Activated CD8-positive, alpha-beta T cell treated with anti-CD3 and anti-CD28 coated beads for 36 hours (primary cell): ENCODE measurements around the gene MAPK9. TPM values are rescaled to one million over a fixed set of nuclear protein-coding genes. Genes with fewer than 3 reads are reported as not detected.

Source experiments
- ATAC-seq: fragments of 200-7000 bp; cut with Tn5 transposase; one replicate; pipeline ENCODE4 v1.10.0; 2021; ENCODE audit warnings: mild to moderate bottlenecking, moderate library complexity
- CTCF ChIA-PET: fragments of 350-600 bp; sonication (Branson Sonifier 250); formaldehyde crosslinking; loops from one replicate; lab custom pipeline; 2021; ENCODE audit warnings: antibody characterized with exemption; lab: Charles Lee
- POLR2A ChIA-PET: fragments of 350-600 bp; sonication (Branson Sonifier 250); formaldehyde crosslinking; loops from one replicate; lab custom pipeline; 2021; ENCODE audit warnings: antibody characterized with exemption; lab: Charles Lee
- DNase-seq: peaks from one replicate; pipeline ENCODE4 v3.0.0-alpha.2; 2020
- H3K27ac Mint-ChIP-seq: one replicate; pipeline ENCODE4 v1.8.0; 2021; ENCODE audit warnings: mild to moderate bottlenecking, mixed read lengths
- H3K27me3 Mint-ChIP-seq: one replicate; pipeline ENCODE4 v1.8.0; 2021; ENCODE audit warnings: mixed read lengths
- H3K36me3 Mint-ChIP-seq: one replicate; pipeline ENCODE4 v1.8.0; 2021; ENCODE audit warnings: low read depth, mixed read lengths
- H3K4me1 Mint-ChIP-seq: one replicate; pipeline ENCODE4 v1.8.0; 2021; ENCODE audit warnings: low read depth, mixed read lengths
- H3K4me3 Mint-ChIP-seq: one replicate; pipeline ENCODE4 v1.8.0; 2021; ENCODE audit warnings: mild to moderate bottlenecking, moderate library complexity, mixed read lengths
- H3K9me3 Mint-ChIP-seq: one replicate; pipeline ENCODE4 v1.8.0; 2021; ENCODE audit warnings: mixed read lengths
- intact Hi-C: fragments of 100-400 bp; cut with micrococcal nuclease; formaldehyde crosslinking; loops from one replicate; pipeline ENCODE4 v1.10.0; 2022
- total RNA-seq, 2 experiments: library from RNA; stranded (reverse); gene quantifications; one replicate each; pipeline ENCODE4 v1.2.3, GENCODE V29; 2021
- TF ChIP-seq, protein P1 (sequence below): fragments of 200-600 bp; IDR thresholded peaks from one replicate; pipeline ENCODE4 v1.8.0; 2022; ENCODE audit warnings: antibody characterized with exemption, mild to moderate bottlenecking

Gene MAPK9
- total RNA-seq, 2 experiments from 2014 or later, result 31.8 to 33.2 TPM

DNA sequence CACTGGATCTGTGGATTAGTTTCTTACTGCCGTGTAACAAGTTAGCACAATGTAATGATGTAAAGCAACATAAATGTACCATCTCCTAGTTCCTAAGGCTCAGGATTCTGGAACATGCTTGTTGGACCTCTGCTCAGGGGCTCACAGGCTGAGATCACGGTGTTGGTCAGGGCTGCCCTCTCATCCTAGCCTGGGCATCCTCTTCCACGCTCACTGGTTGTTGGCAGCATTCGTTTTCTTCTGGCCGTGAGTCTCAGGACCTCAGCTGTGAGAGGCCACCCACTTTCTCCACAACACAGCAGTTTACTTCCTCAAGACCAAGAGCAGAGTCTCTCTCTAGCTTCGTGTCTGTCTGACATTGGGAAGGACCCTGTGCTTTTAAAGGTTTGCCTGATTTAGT, 100.2 kb downstream of the MAPK9 start:
- H3K9me3 Mint-ChIP-seq, result no peaks in the 10 kb centered on the region
- ATAC-seq (no peak), DNase-seq (no peak)
- ChIA-PET POLR2A (no interaction called here), CTCF (no interaction called here)
- intact Hi-C loops, result no loop called here
- no peak overlapping the region for H3K27ac Mint-ChIP-seq
- TF ChIP-seq, protein P1, sequence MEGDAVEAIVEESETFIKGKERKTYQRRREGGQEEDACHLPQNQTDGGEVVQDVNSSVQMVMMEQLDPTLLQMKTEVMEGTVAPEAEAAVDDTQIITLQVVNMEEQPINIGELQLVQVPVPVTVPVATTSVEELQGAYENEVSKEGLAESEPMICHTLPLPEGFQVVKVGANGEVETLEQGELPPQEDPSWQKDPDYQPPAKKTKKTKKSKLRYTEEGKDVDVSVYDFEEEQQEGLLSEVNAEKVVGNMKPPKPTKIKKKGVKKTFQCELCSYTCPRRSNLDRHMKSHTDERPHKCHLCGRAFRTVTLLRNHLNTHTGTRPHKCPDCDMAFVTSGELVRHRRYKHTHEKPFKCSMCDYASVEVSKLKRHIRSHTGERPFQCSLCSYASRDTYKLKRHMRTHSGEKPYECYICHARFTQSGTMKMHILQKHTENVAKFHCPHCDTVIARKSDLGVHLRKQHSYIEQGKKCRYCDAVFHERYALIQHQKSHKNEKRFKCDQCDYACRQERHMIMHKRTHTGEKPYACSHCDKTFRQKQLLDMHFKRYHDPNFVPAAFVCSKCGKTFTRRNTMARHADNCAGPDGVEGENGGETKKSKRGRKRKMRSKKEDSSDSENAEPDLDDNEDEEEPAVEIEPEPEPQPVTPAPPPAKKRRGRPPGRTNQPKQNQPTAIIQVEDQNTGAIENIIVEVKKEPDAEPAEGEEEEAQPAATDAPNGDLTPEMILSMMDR, result no peak
- no peaks in the 10 kb centered on the region for H3K4me1 Mint-ChIP-seq
- no peak overlapping the region for H3K4me3 Mint-ChIP-seq
- H3K36me3 Mint-ChIP-seq, result no peaks in the 10 kb centered on the region
- no peaks in the 10 kb centered on the region for H3K27me3 Mint-ChIP-seq

DNA sequence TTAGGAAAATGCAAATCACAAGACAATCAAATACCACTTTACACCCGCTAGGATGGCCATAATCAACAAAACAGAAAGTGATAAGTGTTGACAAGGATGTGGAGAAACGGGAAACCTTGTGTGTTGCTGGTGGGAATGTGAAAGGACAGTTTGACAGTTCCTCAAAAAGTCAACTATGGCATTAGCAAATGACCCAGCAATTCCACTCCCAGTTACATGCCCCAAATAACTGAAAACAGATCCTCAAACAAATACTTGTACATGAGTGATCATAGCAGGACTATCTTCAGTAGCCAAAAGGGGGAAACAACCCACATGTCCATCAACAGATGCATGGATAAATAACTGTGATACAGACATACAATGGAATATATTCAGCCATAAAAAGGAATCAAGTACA, 104.1 kb downstream of the MAPK9 start:
- POLR2A ChIA-PET, result no interaction called here
- TF ChIP-seq, protein P1, result no peak
- no peaks in the 10 kb centered on the region for H3K9me3 Mint-ChIP-seq

More for the DNA sequence above, 104.1 kb downstream of the MAPK9 start:
- Mint-ChIP-seq H3K27ac (no peak overlapping the region), H3K27me3 (peaks cover 1% of the 10 kb centered on the region), H3K36me3 (no peaks in the 10 kb centered on the region), H3K4me1 (no peaks in the 10 kb centered on the region), H3K4me3 (no peak overlapping the region)
- no peak for ATAC-seq
- intact Hi-C loops, result no loop called here
- DNase-seq, result no peak
- CTCF ChIA-PET, result no interaction called here

Other genes starting within 250 kb of the MAPK9 start
- 10 to 100 TPM; 10.1 to 10.6 TPM for gene RNF130, start 220.3 kb downstream of the MAPK9 start, total RNA-seq
- gene RASGEF1C, start 82.9 kb downstream of the MAPK9 start, total RNA-seq, result not detected
- not detected for gene GFPT2, start 61.3 kb upstream of the MAPK9 start, total RNA-seq
- 10 to 100 TPM; 28.4 to 30.4 TPM for gene CNOT6, start 202.3 kb upstream of the MAPK9 start, total RNA-seq